Measurements from ENCODE around the gene ADGRA1. TPM values are rescaled to one million over a fixed set of nuclear protein-coding genes. Genes with fewer than 3 reads are reported as not detected.

ADGRA1 gene
- total and polyA plus RNA-seq, 2 donors (not counting 3 experiments of a cell fraction or from before 2014, with no cell fraction given), result not detected

GRCh38 chr10:133113146-133113830 lies 25.6 kb downstream of the ADGRA1 start:
- no peak overlapping the region for H3K27ac ChIP-seq (ENCODE audit: insufficient read depth, low read depth, low read length)

GRCh38 chr10:133113847-133114246 lies 26.1 kb downstream of the ADGRA1 start:
- intact Hi-C loops (cut with micrococcal nuclease) (no loop called here), dilution Hi-C loops (cut with MboI; ENCODE audit: extremely low pct_ligation_motif_present, low sequenced_read_pairs) (no loop called here)
- TF ChIP-seq GATA2 (IDR thresholded peaks at IDR 0.05; ENCODE audit: insufficient read depth, insufficient read length, low read depth, low read length) (no peak), EZH2 (IDR thresholded peaks at IDR 0.05; ENCODE audit: borderline replicate concordance, low read depth, low read length, severe bottlenecking) (no peak), MAX (IDR thresholded peaks at IDR 0.05; ENCODE audit: insufficient read depth, insufficient read length) (no peak), CTCF (IDR thresholded peaks at IDR 0.05; ENCODE audit: extremely low read depth in 1 of 2, insufficient read depth in 1 of 2, low read depth in 1 of 2, low read length in 2 of 2) (no peak), MYC (IDR thresholded peaks at IDR 0.05; ENCODE audit: low read depth, low read length) (no peak), POLR2AphosphoS5 (IDR thresholded peaks at IDR 0.05; ENCODE audit: insufficient read depth, low read depth, low read length) (no peak), JUN (IDR thresholded peaks at IDR 0.05; ENCODE audit: borderline replicate concordance, insufficient read depth, insufficient read length, low read depth) (no peak), POLR2A (IDR thresholded peaks at IDR 0.05; ENCODE audit: low read depth, low read length) (no peak), FOS (IDR thresholded peaks at IDR 0.05; ENCODE audit: borderline replicate concordance, insufficient read depth, low read length) (no peak)
- Histone ChIP-seq H3K27me3 (ENCODE audit: control insufficient read depth in 2 of 2, insufficient read depth in 2 of 2, low read length in 2 of 2) (no peaks in the 10 kb centered on the region), H3K79me2 (ENCODE audit: control insufficient read depth, insufficient read depth, low read length) (no peaks in the 10 kb centered on the region), H3K27ac (ENCODE audit: insufficient read depth, low read depth, low read length) (no peak overlapping the region), H3K9me1 (replicated peaks; ENCODE audit: control insufficient read depth, extremely low read depth, insufficient read depth, low read length) (no peaks in the 10 kb centered on the region), H3K36me3 (ENCODE audit: control insufficient read depth in 2 of 2, extremely low read depth in 1 of 2, insufficient read depth in 2 of 2, low read length in 2 of 2) (no peaks in the 10 kb centered on the region), H3K4me3 (replicated peaks in 1 of 3; ENCODE audit: insufficient read depth in 1 of 3, low read depth in 1 of 3, low read length in 3 of 3) (no peak overlapping the region), H2AFZ (ENCODE audit: low read depth, low read length) (no peak overlapping the region), H3K9ac (replicated peaks; ENCODE audit: extremely low read depth, insufficient read depth, low read length) (no peak overlapping the region), H3K4me2 (ENCODE audit: insufficient read depth, low read length) (no peak overlapping the region), H3K9me3 (replicated peaks; ENCODE audit: control insufficient read depth, insufficient read depth, low read length) (peaks cover 3% of the 10 kb centered on the region), H3K4me1 (ENCODE audit: control insufficient read depth, extremely low read depth, insufficient read depth, low read length) (peaks cover 9% of the 10 kb centered on the region), H4K20me1 (replicated peaks; ENCODE audit: control insufficient read depth, extremely low read depth, insufficient read depth, low read length) (no peaks in the 10 kb centered on the region)
- FAIRE-seq, result no peak
- BruUV-seq (replicated peaks), result no TSS peak
- no peak for DNase-seq (ENCODE audit: low read depth, low spot score)
- ChIA-PET CTCF (interaction anchor here (0.6 kb wide), 1 partner anchor 288 kb away, joined by 3 read pairs; no protein-coding TSS in a partner anchor), POLR2A (no interaction called here)

More at GRCh38 chr10:133113146-133113830, 25.6 kb downstream of the ADGRA1 start:
- ChIA-PET CTCF (no interaction called here), POLR2A (no interaction called here)
- Histone ChIP-seq H3K9ac (replicated peaks; ENCODE audit: extremely low read depth, insufficient read depth, low read length) (no peak overlapping the region), H3K9me3 (replicated peaks; ENCODE audit: control insufficient read depth, insufficient read depth, low read length) (peaks cover 3% of the 10 kb centered on the region), H3K9me1 (replicated peaks; ENCODE audit: control insufficient read depth, extremely low read depth, insufficient read depth, low read length) (no peaks in the 10 kb centered on the region), H3K4me2 (ENCODE audit: insufficient read depth, low read length) (no peak overlapping the region), H3K27me3 (ENCODE audit: control insufficient read depth in 2 of 2, insufficient read depth in 2 of 2, low read length in 2 of 2) (no peaks in the 10 kb centered on the region), H2AFZ (ENCODE audit: low read depth, low read length) (no peak overlapping the region), H3K36me3 (ENCODE audit: control insufficient read depth in 2 of 2, extremely low read depth in 1 of 2, insufficient read depth in 2 of 2, low read length in 2 of 2) (no peaks in the 10 kb centered on the region), H3K4me3 (replicated peaks in 1 of 3; ENCODE audit: insufficient read depth in 1 of 3, low read depth in 1 of 3, low read length in 3 of 3) (no peak overlapping the region), H3K4me1 (ENCODE audit: control insufficient read depth, extremely low read depth, insufficient read depth, low read length) (peaks cover 9% of the 10 kb centered on the region), H4K20me1 (replicated peaks; ENCODE audit: control insufficient read depth, extremely low read depth, insufficient read depth, low read length) (no peaks in the 10 kb centered on the region), H3K79me2 (ENCODE audit: control insufficient read depth, insufficient read depth, low read length) (no peaks in the 10 kb centered on the region)
- intact Hi-C loops (cut with micrococcal nuclease), result no loop called here
- dilution Hi-C loops (cut with MboI; ENCODE audit: extremely low pct_ligation_motif_present, low sequenced_read_pairs), result no loop called here
- TF ChIP-seq EZH2 (IDR thresholded peaks at IDR 0.05; ENCODE audit: borderline replicate concordance, low read depth, low read length, severe bottlenecking), result no peak
- no TSS peak for BruUV-seq (replicated peaks)
- DNase-seq (ENCODE audit: low read depth, low spot score) (no peak), FAIRE-seq (no peak)
